NCI-H69 (cell line): ENCODE results near the gene ZNF213.

ENCODE experiments used
- DNase-seq: peaks from one replicate; lab custom pipeline; 2025; lab: John Stamatoyannopoulos, UW

Gene ZNF213

GRCh38 chr16:3101018-3101840, 33.6 kb upstream of the ZNF213 start:
- peak; percentile 61 for DNase-seq

GRCh38 chr16:3101841-3102470, 32.9 kb upstream of the ZNF213 start:
- DNase-seq = peak; percentile 57

- peak; percentile 97 for DNase-seq
Observed at GRCh38 chr16:3106205-3106928, 28.5 kb upstream of the ZNF213 start.

- peak; percentile 94 for DNase-seq
Observed at GRCh38 chr16:3112058-3112880, 22.6 kb upstream of the ZNF213 start, which contains the start of gene ZNF205. Gene ZNF205 (plus strand): TSS chr16:3112586. CDS start chr16:3113431, 845 bp downstream.

DNA sequence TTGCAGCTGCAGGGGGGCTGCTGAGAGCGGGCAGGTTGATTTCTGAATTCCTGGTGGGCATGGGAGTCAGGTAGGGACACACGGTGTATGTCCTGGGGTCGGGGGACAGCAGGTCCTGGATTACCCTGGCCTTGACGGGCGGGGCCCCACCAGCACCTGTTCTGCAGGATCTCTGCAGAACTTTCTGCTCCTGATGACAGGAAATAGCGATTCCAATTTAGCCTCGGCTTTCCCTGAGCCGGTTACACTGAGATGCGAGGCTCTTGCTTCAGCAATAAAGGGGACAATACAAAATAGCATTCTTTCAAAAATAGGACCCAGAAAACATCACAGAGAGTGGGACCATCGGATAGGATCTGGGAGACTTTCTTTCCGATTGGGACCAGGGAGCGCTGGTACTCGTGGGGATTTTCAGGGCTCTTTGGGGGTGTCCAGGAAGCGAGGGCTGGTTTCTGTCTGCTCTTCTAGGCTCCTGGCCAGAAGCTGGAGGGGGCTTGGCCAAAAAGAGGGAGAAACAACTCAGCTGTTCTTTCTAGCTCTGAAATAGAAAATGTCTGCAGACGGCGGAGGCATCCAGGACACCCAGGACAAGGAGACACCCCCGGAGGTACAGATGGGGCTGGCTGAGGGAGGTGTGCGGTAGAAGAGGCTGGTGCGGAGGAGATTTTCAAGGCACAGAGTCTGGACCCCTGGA, 21.8 kb upstream of the ZNF213 start:
- DNase-seq = peak; percentile 47

DNA sequence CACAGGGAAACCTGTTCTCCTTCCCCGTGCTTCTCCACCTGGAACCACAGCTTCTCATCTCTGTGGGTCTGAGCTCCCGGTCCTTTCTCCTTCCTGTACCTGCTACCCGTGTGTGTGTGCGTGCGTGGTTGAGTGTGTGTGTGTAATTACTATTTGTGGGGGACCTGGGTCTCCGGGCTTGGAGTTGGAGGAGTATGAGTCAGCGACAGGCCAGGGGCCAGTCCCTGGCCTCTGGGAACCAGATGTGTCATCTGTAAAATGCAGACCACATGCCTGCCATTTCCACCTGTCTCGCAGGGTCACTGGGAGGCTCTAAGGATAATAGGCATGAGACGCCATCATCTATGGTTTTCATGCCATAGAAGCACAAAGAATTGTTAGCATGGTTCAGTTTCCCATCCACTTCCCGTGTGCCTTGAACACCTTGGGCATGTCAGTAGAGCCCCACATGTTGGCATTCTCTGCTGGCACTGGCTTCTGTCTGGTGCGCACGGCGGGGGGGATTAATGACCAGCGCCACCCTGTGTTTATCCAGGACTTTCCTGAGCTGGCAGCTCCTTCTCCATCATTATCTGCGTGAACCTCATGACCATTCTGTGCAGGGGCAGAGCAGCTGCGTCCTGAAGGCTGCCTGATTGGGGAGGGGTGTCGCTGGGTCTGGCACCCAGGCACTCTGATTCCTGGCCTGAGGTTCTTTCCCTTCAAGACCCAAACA, 20.9 kb upstream of the ZNF213 start:
- DNase-seq = peak; percentile 81

GRCh38 chr16:3115003-3115402, 19.8 kb upstream of the ZNF213 start:
- no peak for DNase-seq

GRCh38 chr16:3115561-3115960, 19.3 kb upstream of the ZNF213 start:
- no peak for DNase-seq

GRCh38 chr16:3118204-3118790, 16.5 kb upstream of the ZNF213 start:
- no peak for DNase-seq

GRCh38 chr16:3118846-3119245, 16.0 kb upstream of the ZNF213 start:
- no peak for DNase-seq

GRCh38 chr16:3119286-3119685, 15.5 kb upstream of the ZNF213 start:
- no peak for DNase-seq

- DNase-seq = no peak
Observed at GRCh38 chr16:3119701-3120408, 15.0 kb upstream of the ZNF213 start.

DNA sequence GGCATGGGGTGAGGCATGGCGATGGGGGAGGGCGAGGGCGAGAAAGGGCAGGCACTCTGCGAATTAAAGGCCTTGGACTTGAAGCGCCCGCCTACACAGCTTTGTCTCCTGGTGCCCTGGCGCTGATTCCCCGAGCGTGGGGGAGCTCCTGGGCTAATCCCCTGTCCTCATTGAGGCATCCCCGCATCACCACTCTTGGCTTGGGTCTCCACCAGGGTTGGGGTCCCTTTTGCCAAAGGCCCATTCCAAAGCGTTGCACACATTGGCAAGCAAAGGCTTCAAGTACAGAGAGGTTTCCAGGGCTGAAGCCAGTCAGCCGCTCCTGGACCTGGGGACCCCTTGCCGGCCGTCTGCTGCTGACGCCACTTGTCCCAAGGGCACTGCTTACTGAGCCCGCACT, 14.4 kb upstream of the ZNF213 start:
- no peak for DNase-seq

DNA sequence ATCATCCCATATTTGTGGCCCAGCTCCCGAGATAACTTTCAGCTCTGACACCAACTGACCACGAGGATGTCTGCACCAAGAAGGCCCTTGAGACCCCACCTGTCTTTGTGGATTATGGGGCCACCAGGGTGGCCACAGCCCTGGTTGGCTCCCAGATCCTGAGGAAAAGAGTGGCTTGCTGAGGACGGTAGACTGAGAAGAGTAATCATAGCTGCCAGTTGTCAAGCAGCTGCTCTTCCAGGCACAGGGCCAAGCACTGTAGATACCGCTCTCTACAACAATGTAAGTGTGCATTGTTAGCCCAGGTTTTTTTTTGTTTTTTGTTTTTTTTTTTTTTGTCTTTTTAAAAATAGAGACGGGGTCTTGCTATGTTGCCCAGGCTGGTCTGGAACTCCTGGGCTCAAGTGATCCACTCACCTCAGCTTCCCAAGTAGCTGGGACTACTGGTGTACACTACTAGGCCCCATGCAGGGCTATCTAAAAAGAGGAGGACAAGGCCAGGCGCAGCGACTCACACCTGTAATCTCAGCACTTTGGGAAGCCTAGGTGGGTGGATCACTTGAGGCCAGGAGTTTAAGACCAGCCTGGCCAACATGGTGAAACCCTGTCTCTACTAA, 12.9 kb upstream of the ZNF213 start:
- peak; percentile 30 for DNase-seq

- DNase-seq = no peak
Observed at GRCh38 chr16:3122926-3123570, 11.8 kb upstream of the ZNF213 start.

DNA sequence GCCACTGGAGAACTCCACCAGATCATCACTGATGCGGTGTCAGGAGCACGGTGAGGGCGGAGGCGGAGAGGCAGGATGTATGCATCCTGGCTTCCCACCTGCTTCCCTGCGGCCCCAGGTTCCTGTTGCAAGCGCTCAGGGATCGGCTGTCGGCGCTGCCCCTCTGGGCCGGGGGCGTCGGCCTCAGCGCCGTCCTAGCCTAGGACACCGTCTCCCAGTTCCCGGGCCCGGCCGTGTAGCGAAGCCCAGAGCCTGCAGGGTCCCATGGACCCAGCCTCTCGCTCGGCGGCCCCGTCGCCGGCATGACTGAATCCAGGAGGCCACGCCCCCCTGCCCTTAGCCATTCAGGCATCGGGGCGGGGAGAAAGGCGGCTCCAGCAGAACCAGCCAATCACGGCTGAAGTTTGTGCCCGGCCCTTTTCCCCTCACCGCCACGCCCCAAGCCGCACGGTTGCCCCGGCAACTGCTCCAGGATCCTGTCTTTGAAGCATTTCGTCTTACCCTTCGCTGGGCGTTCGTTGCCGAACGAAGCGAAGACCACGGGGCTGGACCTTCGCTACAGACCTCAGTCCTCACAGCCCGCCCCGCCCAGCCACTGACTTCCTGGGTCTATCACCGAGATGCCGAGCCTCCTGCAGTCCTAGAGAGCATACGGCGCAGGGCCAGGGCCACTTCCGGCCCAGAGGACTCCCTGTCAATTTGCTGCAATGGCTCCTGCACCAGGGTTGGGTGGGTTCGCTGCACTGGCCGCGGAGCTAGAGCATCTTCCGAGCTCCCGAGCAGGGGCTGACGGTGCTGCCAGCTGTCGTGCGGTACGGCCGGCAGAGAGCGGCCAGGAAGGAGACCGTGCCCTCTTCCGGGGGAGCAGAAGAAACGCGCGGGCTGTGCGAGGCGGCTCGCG, 10.6 kb upstream of the ZNF213 start:
- peak; percentile 98 for DNase-seq

- peak; percentile 96 for DNase-seq
Observed at GRCh38 chr16:3127745-3128144, 7.1 kb upstream of the ZNF213 start.
